ENCODE measurements around the gene GRIA4. TPM values are rescaled to one million over a fixed set of nuclear protein-coding genes. Genes with fewer than 3 reads are reported as not detected.
"Not testable (repeated sequence)": the region's sequence is repeated elsewhere in the genome, so short reads cannot be mapped to it uniquely, and the experiment has no call there.

Gene GRIA4
- polyA plus RNA-seq, 1 donor, result 0.75 TPM

DNA sequence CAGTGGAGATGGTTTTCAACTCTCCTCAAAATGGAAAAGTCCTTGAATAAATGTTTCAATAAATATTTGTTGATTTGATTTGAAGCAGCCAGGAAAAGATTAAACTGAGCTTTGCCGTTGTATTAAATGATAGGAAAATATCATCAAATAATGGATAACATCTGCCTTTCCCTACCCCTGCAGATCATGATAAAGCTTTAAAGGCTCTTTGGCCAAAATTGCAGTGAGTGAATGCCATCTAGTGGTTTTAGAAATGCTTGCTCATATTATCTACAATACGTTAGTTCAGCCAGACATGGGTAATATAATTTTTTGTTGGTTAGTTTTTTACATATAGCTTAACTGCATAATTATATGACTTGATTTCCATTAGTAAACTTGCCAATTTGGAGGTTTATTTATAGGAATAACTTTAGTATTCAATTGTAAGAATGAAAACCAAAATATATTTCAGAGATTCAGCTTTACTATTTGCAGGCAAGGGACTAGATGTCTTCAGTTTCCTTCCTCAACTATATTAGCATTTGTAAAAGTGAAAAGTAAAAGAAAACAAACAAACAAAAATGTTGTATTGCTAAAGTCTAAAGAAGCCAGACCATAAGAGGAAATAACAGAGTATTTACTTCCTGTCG is 253.0 kb downstream of the GRIA4 start:
- DNase-seq, result peak; percentile 56

DNA sequence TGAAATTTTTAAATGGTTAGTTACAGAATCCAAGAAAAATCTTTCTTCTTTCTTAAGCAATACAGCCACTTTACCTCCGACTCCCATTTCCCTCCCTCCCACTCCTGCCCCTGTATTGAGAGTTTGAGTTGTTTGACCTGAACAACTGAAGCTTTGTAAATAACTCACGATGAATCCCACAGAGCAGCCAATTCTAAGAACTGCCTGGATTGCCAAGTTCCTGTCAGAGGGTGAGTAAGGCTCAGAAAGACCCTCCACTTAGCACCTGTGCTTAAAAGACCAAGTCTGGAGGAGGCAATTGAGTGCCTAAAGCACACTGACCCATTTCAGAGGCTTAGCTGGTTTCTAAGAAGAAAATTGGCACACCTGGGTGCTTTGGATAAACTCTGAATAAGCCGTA is 253.7 kb downstream of the GRIA4 start:
- no peak for DNase-seq

DNA sequence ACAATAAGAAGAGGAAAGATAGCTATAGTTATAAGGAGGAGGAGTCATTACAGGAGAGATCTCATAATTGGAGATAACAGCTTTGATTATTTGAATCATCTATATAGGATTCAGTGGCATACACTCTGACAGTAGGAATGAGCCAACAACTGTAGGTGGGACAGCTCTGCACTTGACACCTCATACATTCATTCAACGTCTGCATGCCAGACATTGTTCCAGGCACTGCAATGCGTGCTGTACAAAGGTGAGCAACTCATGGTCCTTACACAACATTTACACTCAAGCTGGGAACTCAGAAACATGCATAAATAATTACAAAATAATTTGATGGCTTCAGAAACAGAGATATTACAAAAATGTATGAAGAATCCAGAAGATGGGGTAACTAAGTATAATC is 257.9 kb downstream of the GRIA4 start:
- DNase-seq, result no peak

GRCh38 chr11:105868762-105869285 is 259.0 kb downstream of the GRIA4 start:
- DNase-seq, result no peak

DNA sequence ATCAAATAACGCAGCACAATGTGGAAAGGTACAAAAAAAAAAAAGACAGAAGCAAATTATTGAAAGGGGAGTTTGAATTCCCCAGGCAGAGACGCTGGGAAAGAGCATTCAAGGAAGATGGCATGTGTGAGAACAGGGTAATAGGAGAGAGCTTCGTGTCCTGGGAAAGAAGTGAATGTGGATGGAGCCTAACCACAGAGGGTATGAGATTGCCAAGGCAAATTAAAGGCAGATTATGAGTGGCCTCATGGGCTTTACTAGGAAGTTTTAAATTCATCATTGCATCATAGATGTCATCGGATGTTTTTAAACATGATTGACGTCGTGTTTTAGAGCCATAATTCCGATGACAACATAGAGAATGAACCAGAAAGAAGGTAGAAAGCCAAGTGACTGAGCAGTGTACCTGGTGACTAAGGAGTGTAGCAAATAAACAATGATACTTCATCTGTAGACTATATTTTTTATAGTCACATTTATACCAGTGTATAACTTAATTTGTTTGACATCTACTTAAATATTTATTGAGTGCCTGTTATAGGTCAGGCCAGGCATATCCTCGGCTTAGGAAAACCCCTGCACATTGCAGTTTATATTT is 260.7 kb downstream of the GRIA4 start:
- no peak for DNase-seq

- DNase-seq, result no peak
Measured at GRCh38 chr11:105878510-105878909, 268.6 kb downstream of the GRIA4 start.

DNA sequence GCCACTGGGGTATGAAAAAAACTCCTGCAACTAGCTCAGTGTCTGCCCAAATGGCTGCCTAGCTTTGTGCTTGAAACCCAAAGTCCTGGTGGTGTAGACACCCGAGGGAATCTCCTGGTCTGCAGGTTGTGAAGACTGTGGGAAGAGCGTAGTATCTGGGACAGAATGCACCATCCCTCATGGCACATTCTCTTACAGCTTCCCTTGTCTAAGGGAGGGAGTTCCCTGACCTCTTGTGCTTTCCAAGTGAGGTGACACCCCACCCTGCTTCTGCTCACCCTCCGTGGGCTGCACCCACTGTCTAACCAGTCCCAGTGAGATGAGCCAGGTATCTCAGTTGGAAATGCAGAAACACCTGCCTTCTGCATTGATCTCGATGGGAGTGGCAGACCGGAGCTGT is 269.1 kb downstream of the GRIA4 start:
- not testable (repeated sequence) for DNase-seq

GRCh38 chr11:105881027-105881426 is 271.2 kb downstream of the GRIA4 start:
- no peak for DNase-seq

DNA sequence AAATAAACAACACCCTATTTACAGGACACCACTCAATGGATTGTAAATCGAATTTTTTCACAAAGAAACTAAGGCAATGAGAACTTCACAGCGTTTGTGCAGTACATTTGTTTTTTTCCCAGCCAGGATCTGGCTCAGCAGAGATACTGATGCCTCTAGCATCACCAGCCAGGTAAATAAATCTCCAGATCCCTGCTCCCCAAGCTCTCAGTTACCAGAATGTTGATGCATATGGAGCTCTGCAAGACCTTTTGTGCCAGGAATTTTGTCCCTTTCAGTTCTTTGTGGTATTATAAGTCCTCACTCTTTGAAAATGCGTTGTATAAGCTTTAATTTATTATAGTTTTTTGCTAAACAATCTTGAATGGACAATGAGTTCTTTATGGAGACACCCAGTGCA is 274.6 kb downstream of the GRIA4 start:
- DNase-seq, result no peak

DNA sequence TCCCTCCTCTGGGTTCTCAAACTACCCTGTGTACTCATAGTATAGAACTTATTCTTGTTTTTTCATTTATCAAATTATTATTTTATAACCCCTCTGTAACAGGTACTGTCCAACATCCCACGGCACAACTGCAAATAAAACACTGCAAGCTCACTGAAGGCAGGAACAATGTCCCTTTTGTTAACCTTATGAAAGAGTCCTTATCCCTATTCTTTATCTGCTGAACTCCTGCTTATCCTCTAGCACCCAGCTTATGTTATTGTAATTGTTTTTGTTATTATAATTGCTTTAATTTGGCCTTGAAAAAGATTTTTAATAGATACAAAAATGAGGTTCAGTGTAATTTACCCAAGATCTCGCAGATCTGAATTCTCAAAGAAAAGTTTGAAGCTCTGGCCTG is 281.8 kb downstream of the GRIA4 start:
- no peak for DNase-seq

DNA sequence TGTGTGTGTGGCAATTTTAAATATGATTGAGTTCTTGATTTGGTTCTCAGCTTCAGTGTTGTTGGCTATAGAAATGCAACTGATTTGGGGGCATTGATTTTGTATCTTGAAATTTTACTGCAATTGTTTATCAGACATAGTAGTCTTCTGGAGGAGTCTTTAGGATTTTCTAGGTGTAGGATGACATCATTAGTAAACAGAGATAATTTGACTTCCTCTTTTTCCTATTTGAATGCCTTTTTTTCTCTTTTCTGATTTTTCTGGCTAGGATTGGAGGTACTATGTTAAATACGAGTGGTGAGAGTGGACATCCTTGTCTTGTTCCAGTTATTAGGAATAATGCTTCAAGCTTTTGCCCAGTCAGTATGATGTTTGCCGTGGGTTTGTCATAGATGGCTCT is 287.3 kb downstream of the GRIA4 start:
- DNase-seq, result no peak

- no peak for DNase-seq
Measured at GRCh38 chr11:105899772-105900171, 289.9 kb downstream of the GRIA4 start.

- DNase-seq, result no peak
Measured at GRCh38 chr11:105900515-105901035, 290.7 kb downstream of the GRIA4 start.

- DNase-seq, result no peak
Measured at GRCh38 chr11:105903113-105903512, 293.2 kb downstream of the GRIA4 start.

- no peak for DNase-seq
Measured at GRCh38 chr11:105906517-105906916, 296.6 kb downstream of the GRIA4 start.

- DNase-seq, result no peak
Measured at GRCh38 chr11:105907319-105907718, 297.4 kb downstream of the GRIA4 start.

GRCh38 chr11:105910095-105910715 is 300.3 kb downstream of the GRIA4 start:
- DNase-seq, result no peak

GRCh38 chr11:105911454-105911853 is 301.6 kb downstream of the GRIA4 start:
- no peak for DNase-seq

DNA sequence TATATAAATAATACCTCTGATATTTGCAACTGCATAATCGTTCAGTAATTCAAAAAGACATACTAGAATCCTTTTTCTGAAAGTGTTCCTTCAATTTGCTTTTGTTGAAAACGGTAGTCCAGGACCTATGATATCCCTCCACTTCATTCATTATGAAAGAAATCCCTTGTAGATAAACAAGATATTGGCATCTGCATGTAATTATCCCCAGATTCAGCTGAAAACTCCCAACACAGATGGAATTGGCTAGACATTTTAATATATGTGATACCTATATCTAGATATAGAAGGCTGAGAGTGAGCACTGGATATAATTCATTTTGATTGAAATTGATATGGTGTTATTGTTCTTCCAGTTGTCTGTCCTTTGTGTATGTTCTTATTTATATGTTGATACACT is 302.8 kb downstream of the GRIA4 start:
- no peak for DNase-seq

- DNase-seq, result no peak
Measured at GRCh38 chr11:105915021-105915420, 305.1 kb downstream of the GRIA4 start.

- no peak for DNase-seq
Measured at GRCh38 chr11:105918039-105918438, 308.2 kb downstream of the GRIA4 start.

DNA sequence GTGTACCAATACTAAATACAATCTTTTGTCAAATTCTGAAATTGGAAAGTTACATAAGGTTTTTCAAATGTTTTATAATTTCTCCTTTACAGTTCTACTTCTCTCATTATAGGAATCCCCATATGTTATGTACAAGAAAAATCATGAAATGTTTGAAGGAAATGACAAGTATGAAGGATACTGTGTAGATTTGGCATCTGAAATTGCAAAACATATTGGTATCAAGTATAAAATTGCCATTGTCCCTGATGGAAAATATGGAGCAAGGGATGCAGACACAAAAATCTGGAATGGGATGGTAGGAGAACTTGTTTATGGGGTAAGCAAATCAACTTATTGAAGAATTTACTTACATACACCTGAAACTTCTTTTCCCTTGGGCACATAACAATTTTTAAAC is 308.7 kb downstream of the GRIA4 start:
- DNase-seq, result no peak

DNA sequence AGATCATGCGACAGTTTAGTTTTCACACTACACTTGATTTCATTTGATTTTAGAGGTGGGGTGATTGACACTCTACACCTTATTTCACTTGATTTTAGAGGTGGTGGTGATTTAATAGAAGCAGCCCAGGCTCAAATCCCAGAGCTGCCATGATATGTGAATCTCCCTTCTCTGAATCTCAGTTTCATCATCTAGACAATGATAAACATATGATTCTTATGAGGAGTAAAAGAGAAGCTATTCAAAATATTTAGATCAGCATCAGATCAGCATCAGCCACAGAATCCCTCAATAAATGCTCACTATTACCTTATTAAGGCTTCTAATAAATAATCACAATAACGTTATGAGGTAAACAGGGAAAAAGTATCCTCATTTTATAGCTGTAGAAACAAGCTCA is 313.4 kb downstream of the GRIA4 start:
- DNase-seq, result no peak
